Fibroblast of the aortic adventitia (primary cell): ENCODE measurements around the gene PPP2R1A. TPM values are rescaled to one million over a fixed set of nuclear protein-coding genes. Genes with fewer than 3 reads are reported as not detected.
A peak's percentile ranks its signal among the peaks of the same experiment; 100 is the strongest.

Experiments
- DNase-seq: peaks from one replicate; pipeline ENCODE4 v3.0.0-alpha.2; 2010; ENCODE audit warnings: low read depth
- H3K4me3 ChIP-seq: 2 replicates; pipeline ENCODE4 v1.5.1; 2011; ENCODE audit warnings: low read depth, mild to moderate bottlenecking, control low read depth, low read length, moderate library complexity
- total RNA-seq: library from RNA; depleted of rRNA; stranded (reverse); fragments of >200 nt; gene quantifications from 2 replicates; pipeline ENCODE4 v1.2.3, GENCODE V29; 2012; ENCODE audit warnings: low replicate concordance
- TF ChIP-seq, protein P1 (sequence below): IDR thresholded peaks from 2 replicates; pipeline ENCODE4 v1.5.1; 2011; ENCODE audit warnings: mild to moderate bottlenecking, low read length, control low read depth, inconsistent platforms; ENCODE audit not compliant: insufficient read depth

The PPP2R1A gene
- total RNA-seq, 1 donor: 176 TPM

DNA sequence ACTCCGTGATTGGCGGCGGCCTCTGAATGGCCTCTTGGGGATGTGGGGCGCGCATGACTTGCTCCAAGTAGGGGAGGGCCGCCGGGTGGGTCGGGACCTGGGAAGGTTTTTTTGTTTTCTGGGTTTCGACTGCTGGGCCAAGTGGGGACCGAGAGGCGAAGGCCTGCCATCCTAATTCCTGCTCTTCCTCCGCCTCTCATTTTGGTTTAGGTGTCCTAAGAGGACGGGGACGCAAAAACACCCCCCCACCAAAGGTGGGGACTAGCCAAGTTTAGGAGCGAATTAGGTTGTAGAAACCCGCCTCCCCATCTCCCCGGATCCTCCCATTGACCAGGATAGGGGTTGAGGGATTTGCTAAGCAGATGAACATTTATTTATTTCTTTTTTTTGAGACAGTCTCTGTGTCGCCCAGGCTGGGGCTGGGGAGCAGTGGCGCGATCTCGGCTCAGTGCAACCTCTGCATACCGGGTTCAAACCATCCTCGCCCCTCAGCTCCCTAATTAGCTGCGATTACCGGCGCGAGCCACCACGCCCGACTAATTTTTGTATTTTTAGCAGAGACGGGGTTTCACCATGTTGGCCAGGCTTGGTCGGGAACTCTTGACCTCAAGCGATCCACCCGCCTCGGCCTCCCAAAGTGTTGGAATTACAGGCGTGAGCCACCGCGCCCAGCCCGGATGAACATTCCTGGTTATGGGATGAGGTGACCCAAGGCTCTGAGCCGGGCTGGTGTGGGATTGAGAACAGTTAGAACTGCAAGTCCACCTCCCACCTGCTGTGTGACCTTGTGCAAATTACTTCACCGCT lies 838 bp downstream of the PPP2R1A start:
- peak overlapping the region; percentile 87 for H3K4me3 ChIP-seq
- TF ChIP-seq, protein P1, sequence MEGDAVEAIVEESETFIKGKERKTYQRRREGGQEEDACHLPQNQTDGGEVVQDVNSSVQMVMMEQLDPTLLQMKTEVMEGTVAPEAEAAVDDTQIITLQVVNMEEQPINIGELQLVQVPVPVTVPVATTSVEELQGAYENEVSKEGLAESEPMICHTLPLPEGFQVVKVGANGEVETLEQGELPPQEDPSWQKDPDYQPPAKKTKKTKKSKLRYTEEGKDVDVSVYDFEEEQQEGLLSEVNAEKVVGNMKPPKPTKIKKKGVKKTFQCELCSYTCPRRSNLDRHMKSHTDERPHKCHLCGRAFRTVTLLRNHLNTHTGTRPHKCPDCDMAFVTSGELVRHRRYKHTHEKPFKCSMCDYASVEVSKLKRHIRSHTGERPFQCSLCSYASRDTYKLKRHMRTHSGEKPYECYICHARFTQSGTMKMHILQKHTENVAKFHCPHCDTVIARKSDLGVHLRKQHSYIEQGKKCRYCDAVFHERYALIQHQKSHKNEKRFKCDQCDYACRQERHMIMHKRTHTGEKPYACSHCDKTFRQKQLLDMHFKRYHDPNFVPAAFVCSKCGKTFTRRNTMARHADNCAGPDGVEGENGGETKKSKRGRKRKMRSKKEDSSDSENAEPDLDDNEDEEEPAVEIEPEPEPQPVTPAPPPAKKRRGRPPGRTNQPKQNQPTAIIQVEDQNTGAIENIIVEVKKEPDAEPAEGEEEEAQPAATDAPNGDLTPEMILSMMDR: no peak
- peak; percentile 43 for DNase-seq

DNA sequence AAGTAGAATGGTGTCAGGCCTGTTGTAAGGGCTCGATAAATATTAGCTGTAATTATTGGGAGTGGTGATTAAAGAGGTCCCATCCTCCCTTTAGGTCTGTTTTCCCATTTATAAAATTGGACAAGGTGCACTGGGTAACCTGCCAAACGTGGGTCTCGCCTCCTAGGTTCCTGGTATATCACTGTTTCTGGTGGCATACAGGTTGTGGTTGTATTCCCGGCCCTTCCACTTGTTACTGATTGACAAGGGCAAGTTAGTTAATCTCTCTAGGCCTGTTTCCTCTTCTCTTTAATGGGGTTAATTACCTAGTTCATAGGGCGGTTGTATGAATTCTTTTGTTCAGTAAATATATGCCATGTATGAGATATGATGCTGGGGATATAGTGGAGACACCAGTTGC lies 1.5 kb downstream of the PPP2R1A start:
- H3K4me3 ChIP-seq: peak overlapping the region; percentile 87
- TF ChIP-seq, protein P1: no peak
- DNase-seq: no peak

DNA sequence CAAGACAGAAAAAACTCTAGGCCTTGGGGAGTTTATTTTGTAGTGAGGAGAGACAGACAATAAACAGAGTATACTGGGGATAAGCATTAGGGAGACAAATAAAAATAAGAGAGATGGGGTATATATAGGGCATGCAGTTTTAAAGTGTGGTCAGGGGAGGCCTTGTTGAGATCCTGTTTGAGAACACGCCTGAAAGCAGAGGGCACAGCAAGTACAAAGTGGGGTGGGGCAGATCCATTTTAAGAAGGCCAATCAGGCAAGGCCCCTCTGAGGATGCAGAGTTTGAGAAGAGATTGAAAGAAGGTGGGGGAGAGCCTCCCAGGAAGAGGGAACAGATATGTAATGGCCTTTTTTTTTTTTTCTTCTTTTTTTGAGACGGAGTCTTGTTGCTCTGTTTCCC lies 2.1 kb downstream of the PPP2R1A start:
- peak overlapping the region; percentile 87 for H3K4me3 ChIP-seq
- DNase-seq: no peak

DNA sequence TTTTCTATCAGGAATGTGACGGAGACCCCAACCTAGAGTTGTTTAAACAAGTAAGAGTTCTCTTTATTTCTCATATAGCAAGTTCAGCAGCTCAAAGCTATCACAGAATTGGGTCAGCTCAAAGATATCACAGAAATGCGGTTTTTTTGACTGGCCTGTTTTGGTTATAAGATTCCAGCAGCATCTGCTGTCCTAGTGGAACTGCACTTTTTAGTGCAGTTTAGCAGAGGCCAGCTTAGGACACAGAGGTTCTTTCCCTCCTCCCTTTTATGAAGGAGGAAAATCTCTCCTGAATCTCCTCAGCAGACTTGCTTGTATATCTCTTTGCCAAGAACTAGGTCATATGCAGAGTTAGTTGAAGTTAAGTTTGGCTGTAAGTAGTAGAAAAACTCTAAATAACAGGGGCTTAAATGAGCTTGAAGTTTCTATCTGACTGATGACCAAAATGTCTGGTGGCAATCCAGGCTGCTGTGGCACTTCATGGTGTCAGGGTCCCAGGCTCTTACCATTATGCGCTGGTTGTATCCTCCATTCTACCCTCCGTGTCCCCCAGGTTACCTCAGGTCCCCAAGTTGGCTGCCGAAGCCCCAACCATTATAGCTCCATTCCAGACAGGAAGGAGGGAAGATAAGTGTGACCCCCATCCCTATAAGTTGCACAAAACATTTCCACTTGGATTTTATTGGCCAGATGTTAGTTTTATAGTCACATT lies 6.6 kb downstream of the PPP2R1A start:
- no peak for DNase-seq
- no peak overlapping the region for H3K4me3 ChIP-seq
- TF ChIP-seq, protein P1: no peak

More for the DNA sequence above, 2.1 kb downstream of the PPP2R1A start:
- TF ChIP-seq, protein P1: no peak

DNA sequence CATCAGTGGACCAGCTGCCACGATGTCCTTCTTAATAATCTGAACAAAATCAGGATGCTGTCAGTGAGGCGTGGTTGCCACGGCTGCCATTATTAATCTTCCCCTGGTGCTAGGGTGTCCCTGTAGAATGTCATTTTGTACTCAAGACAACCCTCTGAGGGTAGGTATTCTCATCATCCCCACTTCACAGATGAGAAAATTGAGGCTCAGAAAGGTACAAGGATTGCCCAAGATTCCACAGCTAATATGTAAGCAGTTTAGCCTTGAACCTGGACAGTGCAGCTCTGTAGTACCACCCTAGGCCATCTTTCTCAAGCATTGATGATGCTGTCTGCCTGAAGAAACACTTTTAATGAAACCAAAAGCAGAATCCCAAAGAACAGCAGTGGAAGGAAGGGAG lies 8.1 kb downstream of the PPP2R1A start:
- no peak overlapping the region for H3K4me3 ChIP-seq
- DNase-seq: no peak
- TF ChIP-seq, protein P1: no peak

DNA sequence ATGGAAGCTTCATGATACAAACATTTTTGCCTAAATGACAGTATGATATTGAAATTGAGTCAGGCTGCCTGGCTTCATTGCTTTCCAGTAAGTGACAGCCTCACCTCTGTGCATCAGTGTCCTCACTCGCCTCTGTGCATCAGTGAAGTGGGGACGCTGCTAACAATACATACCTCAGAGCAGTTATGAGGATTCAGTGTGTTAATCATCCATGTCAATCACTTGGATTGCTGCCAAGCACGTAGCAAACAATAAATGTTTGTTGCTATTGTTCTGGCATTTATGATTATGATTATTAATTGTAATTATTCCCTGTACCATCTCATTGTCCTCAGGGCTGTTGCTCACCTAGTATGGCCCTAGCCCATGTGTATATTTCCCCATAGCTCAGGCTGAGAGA lies 8.8 kb downstream of the PPP2R1A start:
- no peak for DNase-seq
- H3K4me3 ChIP-seq: no peak overlapping the region
- TF ChIP-seq, protein P1: no peak
